BE2C (cell line): Measurements from ENCODE around the gene PRF1.
"Not testable (repeated sequence)": the region's sequence is repeated elsewhere in the genome, so short reads cannot be mapped to it uniquely, and the experiment has no call there.

ENCODE experiments used
- DNase-seq: peaks from one replicate; pipeline ENCODE4 v3.0.0-alpha.2; 2020
- H3K27me3 ChIP-seq: fragments of 250-450 bp; sonication (Bioruptor Pico); 2 replicates; pipeline ENCODE4 v1.5.1; 2020; ENCODE audit warnings: mild to moderate bottlenecking
- H3K36me3 ChIP-seq: fragments of 250-450 bp; sonication (Bioruptor Pico); 2 replicates; pipeline ENCODE4 v1.5.1; 2020; ENCODE audit warnings: mild to moderate bottlenecking
- H3K4me1 ChIP-seq: fragments of 250-450 bp; sonication (Bioruptor Pico); 2 replicates; pipeline ENCODE4 v1.5.1; 2020
- H3K4me3 ChIP-seq: 2 replicates; pipeline ENCODE4 v1.5.1; 2011; ENCODE audit warnings: low read depth, low read length
- H3K9me3 ChIP-seq: fragments of 250-450 bp; sonication (Bioruptor Pico); 2 replicates; pipeline ENCODE4 v1.5.1; 2020
- TF ChIP-seq, protein P1 (sequence below): IDR thresholded peaks from 2 replicates; pipeline ENCODE4 v1.5.1; 2012; ENCODE audit warnings: mild to moderate bottlenecking, low read depth, low read length

Gene PRF1

DNA sequence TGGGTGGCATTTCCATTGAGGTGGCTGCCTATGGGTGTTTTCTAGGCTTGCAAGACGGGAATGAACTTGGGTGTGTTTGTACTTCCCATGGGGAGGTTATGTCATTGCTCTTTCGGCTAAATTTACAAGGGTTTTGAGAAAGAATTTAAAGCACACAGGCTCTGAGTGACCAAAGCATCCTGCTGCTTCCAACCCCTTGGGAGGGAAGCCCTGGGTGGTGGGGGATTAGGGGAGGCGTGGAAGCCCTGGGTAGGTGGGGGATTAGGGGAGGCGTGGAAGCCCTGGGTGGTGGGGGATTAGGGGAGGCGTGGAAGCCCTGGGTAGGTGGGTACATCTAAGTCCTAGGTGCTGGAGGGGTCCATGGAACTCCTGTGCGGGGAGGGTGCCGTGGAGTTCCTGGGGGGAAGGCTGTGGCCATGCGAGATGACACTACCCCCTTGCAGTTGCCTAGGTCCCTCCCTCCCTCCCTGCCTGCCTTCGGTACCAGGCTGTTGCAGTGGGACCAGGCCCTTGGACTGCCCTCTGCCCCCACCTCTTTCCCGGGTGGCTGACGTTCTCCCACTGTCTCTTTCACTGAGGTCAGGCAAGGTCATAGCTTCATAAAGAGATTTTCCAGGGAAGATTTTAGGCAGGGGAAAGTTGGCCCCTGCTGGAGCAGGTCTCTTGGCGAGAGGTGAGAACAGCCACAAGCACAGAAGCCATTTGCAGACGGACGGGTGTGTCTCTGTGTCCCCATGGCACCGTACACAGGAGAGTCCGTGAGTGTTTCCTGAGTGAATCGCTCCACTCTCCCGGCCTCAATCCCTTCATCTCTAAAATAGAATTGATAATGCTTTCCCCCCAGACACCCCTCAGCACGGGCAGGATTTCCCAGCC, 19.5 kb downstream of the PRF1 start:
- TF ChIP-seq, protein P1, sequence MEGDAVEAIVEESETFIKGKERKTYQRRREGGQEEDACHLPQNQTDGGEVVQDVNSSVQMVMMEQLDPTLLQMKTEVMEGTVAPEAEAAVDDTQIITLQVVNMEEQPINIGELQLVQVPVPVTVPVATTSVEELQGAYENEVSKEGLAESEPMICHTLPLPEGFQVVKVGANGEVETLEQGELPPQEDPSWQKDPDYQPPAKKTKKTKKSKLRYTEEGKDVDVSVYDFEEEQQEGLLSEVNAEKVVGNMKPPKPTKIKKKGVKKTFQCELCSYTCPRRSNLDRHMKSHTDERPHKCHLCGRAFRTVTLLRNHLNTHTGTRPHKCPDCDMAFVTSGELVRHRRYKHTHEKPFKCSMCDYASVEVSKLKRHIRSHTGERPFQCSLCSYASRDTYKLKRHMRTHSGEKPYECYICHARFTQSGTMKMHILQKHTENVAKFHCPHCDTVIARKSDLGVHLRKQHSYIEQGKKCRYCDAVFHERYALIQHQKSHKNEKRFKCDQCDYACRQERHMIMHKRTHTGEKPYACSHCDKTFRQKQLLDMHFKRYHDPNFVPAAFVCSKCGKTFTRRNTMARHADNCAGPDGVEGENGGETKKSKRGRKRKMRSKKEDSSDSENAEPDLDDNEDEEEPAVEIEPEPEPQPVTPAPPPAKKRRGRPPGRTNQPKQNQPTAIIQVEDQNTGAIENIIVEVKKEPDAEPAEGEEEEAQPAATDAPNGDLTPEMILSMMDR = no peak
- Histone ChIP-seq H3K4me1 (peaks cover 8% of the 10 kb centered on the region), H3K4me3 (no peak overlapping the region), H3K9me3 (no peaks in the 10 kb centered on the region), H3K27me3 (no peaks in the 10 kb centered on the region), H3K36me3 (no peaks in the 10 kb centered on the region)
- no peak for DNase-seq

GRCh38 chr10:70581176-70581575, 21.4 kb downstream of the PRF1 start:
- H3K4me1 ChIP-seq = peaks cover 13% of the 10 kb centered on the region

DNA sequence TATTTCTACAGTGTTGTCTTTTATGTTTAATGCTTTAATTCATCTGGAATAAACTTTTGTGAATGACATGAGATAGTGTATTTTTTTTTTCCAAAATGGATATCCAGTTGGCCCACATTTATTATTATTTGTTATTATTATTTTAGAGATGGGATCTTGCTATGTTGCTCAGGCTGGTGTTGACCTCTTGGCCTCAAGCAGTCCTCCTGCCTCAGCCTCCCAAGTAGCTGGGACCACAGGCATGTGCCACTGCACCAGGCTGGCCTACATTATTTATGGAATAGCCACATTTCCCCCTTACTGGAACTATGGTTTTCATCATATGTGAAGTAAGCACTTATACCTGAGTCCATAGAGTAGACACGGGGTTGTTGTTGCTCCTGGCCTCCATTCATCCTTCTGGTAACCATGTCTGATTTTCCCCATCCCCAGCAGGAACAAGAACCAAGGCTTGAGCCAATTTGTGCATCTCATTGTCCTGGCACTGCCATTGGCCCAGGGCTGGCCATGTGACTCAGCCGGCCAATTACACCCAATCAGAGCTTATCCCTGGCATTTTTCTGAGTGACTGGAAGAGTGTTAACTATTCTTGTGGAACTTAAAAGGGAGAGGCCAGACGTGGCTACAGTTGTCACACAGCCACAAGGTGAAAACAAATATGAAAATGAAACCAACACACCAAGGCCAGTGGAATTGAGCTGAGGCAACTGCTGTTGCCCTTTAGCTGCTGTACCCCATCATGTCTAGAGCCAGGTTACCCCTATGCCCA, 23.1 kb downstream of the PRF1 start:
- no peak overlapping the region for H3K4me3 ChIP-seq
- H3K9me3 ChIP-seq = no peaks in the 10 kb centered on the region
- peaks cover 6% of the 10 kb centered on the region for H3K4me1 ChIP-seq
- no peaks in the 10 kb centered on the region for H3K36me3 ChIP-seq
- TF ChIP-seq, protein P1 = no peak
- H3K27me3 ChIP-seq = no peaks in the 10 kb centered on the region
- no peak for DNase-seq

More at GRCh38 chr10:70581176-70581575, 21.4 kb downstream of the PRF1 start:
- not testable (repeated sequence) for H3K4me3 ChIP-seq, H3K9me3 ChIP-seq, H3K27me3 ChIP-seq, DNase-seq, H3K36me3 ChIP-seq

- Histone ChIP-seq H3K27me3 (no peaks in the 10 kb centered on the region), H3K4me3 (no peak overlapping the region)
- DNase-seq = no peak
Observed at GRCh38 chr10:70578371-70578947, 24.1 kb downstream of the PRF1 start.

GRCh38 chr10:70576803-70577517, 25.6 kb downstream of the PRF1 start:
- Histone ChIP-seq H3K9me3 (no peaks in the 10 kb centered on the region), H3K4me1 (peaks cover 6% of the 10 kb centered on the region), H3K36me3 (no peaks in the 10 kb centered on the region), H3K4me3 (no peak overlapping the region), H3K27me3 (no peaks in the 10 kb centered on the region)
- TF ChIP-seq, protein P1 = no peak
- DNase-seq = no peak

More at GRCh38 chr10:70578371-70578947, 24.1 kb downstream of the PRF1 start:
- no peaks in the 10 kb centered on the region for H3K9me3 ChIP-seq
- no peaks in the 10 kb centered on the region for H3K36me3 ChIP-seq
- TF ChIP-seq, protein P1 = no peak
- peaks cover 6% of the 10 kb centered on the region for H3K4me1 ChIP-seq
